ENCODE measurements around the gene ITGB3. TPM values are rescaled to one million over a fixed set of nuclear protein-coding genes. Genes with fewer than 3 reads are reported as not detected.

Gene ITGB3
- total and polyA plus RNA-seq, 9 of the 15 experiments (the other 6 are each of a cell fraction or from before 2014, with no cell fraction given): 0.08 to 2.6 (median 0.62) TPM; not detected in 1

DNA sequence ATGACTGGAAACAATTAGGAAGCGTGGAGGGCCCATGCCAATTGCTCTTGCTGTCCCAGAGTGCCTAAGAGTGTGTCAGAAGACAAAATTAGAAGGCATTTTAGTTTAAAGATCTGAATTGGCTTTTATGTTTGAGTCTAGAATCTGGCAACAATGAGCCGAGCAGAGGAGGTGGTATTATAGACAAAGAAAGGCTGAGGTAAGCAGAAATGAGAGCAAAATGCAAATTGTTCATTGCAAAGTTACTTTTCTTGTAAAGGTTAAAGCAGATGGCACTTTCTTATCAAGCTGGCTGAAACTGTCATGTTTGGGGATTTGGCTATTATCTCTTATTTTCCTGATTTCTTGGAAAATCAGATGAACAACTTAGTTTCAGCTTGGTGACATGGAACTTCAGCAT lies 41.2 kb upstream of the ITGB3 start (continued):
- TF ChIP-seq, protein P1, sequence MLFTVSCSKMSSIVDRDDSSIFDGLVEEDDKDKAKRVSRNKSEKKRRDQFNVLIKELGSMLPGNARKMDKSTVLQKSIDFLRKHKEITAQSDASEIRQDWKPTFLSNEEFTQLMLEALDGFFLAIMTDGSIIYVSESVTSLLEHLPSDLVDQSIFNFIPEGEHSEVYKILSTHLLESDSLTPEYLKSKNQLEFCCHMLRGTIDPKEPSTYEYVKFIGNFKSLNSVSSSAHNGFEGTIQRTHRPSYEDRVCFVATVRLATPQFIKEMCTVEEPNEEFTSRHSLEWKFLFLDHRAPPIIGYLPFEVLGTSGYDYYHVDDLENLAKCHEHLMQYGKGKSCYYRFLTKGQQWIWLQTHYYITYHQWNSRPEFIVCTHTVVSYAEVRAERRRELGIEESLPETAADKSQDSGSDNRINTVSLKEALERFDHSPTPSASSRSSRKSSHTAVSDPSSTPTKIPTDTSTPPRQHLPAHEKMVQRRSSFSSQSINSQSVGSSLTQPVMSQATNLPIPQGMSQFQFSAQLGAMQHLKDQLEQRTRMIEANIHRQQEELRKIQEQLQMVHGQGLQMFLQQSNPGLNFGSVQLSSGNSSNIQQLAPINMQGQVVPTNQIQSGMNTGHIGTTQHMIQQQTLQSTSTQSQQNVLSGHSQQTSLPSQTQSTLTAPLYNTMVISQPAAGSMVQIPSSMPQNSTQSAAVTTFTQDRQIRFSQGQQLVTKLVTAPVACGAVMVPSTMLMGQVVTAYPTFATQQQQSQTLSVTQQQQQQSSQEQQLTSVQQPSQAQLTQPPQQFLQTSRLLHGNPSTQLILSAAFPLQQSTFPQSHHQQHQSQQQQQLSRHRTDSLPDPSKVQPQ (CRISPR knock-in tag; IDR thresholded peaks at IDR 0.05; ENCODE audit: borderline replicate concordance): no peak
- TF ChIP-seq ELF2 (CRISPR knock-in tag; IDR thresholded peaks at IDR 0.05) (no peak), MEF2D (tag; conservative IDR thresholded peaks at IDR 0.05; ENCODE audit: low read depth) (no peak), NCOA2 (IDR thresholded peaks at IDR 0.05; ENCODE audit: partially characterized antibody in 2 of 2) (no peak), SMARCB1 (IDR thresholded peaks at IDR 0.05; ENCODE audit: insufficient read length, low read depth) (no peak), PPARD (CRISPR knock-in tag; IDR thresholded peaks at IDR 0.05) (no peak), TCF7L2 (IDR thresholded peaks at IDR 0.05; ENCODE audit: low read depth, low read length) (no peak), E2F3 (CRISPR knock-in tag; IDR thresholded peaks at IDR 0.05) (no peak), FOXA1 (IDR thresholded peaks at IDR 0.05; ENCODE audit: borderline replicate concordance) (no peak), ZNF316 (IDR thresholded peaks at IDR 0.05) (peak; percentile 91)
- TF ChIP-seq, protein P2, sequence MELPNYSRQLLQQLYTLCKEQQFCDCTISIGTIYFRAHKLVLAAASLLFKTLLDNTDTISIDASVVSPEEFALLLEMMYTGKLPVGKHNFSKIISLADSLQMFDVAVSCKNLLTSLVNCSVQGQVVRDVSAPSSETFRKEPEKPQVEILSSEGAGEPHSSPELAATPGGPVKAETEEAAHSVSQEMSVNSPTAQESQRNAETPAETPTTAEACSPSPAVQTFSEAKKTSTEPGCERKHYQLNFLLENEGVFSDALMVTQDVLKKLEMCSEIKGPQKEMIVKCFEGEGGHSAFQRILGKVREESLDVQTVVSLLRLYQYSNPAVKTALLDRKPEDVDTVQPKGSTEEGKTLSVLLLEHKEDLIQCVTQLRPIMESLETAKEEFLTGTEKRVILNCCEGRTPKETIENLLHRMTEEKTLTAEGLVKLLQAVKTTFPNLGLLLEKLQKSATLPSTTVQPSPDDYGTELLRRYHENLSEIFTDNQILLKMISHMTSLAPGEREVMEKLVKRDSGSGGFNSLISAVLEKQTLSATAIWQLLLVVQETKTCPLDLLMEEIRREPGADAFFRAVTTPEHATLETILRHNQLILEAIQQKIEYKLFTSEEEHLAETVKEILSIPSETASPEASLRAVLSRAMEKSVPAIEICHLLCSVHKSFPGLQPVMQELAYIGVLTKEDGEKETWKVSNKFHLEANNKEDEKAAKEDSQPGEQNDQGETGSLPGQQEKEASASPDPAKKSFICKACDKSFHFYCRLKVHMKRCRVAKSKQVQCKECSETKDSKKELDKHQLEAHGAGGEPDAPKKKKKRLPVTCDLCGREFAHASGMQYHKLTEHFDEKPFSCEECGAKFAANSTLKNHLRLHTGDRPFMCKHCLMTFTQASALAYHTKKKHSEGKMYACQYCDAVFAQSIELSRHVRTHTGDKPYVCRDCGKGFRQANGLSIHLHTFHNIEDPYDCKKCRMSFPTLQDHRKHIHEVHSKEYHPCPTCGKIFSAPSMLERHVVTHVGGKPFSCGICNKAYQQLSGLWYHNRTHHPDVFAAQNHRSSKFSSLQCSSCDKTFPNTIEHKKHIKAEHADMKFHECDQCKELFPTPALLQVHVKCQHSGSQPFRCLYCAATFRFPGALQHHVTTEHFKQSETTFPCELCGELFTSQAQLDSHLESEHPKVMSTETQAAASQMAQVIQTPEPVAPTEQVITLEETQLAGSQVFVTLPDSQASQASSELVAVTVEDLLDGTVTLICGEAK (IDR thresholded peaks at IDR 0.05): no peak
- TF ChIP-seq, protein P2 (CRISPR knock-in tag; IDR thresholded peaks at IDR 0.05): no peak
- TF ChIP-seq, protein P3, sequence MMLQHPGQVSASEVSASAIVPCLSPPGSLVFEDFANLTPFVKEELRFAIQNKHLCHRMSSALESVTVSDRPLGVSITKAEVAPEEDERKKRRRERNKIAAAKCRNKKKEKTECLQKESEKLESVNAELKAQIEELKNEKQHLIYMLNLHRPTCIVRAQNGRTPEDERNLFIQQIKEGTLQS (IDR thresholded peaks at IDR 0.05): no peak
- TF ChIP-seq, protein P3 (CRISPR knock-in tag; conservative IDR thresholded peaks at IDR 0.05): no peak
- TF ChIP-seq, protein P4, sequence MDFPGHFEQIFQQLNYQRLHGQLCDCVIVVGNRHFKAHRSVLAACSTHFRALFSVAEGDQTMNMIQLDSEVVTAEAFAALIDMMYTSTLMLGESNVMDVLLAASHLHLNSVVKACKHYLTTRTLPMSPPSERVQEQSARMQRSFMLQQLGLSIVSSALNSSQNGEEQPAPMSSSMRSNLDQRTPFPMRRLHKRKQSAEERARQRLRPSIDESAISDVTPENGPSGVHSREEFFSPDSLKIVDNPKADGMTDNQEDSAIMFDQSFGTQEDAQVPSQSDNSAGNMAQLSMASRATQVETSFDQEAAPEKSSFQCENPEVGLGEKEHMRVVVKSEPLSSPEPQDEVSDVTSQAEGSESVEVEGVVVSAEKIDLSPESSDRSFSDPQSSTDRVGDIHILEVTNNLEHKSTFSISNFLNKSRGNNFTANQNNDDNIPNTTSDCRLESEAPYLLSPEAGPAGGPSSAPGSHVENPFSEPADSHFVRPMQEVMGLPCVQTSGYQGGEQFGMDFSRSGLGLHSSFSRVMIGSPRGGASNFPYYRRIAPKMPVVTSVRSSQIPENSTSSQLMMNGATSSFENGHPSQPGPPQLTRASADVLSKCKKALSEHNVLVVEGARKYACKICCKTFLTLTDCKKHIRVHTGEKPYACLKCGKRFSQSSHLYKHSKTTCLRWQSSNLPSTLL (IDR thresholded peaks at IDR 0.05): no peak
